Mesendoderm (in vitro differentiated cells): ENCODE data around the gene RCBTB2.

ENCODE experiments used
- DNase-seq: peaks from one replicate; pipeline ENCODE4 v3.0.0; 2013
- H2AK5ac ChIP-seq: 2 replicates; pipeline ENCODE4 v1.6.1; 2013; ENCODE audit warnings: low read length, inconsistent platforms
- H2BK120ac ChIP-seq: 2 replicates; pipeline ENCODE4 v1.6.1; 2013; ENCODE audit warnings: low read depth, mild to moderate bottlenecking, low read length, moderate library complexity, mixed read lengths
- H2BK15ac ChIP-seq: replicated peaks from 2 replicates; pipeline ENCODE4 v1.6.1; 2013; ENCODE audit warnings: low read depth, mild to moderate bottlenecking, moderate library complexity
- H2BK5ac ChIP-seq: 2 replicates; pipeline ENCODE4 v1.6.1; 2013; ENCODE audit warnings: low read length, inconsistent platforms
- H3K18ac ChIP-seq: 2 replicates; pipeline ENCODE4 v1.6.1; 2013; ENCODE audit warnings: mild to moderate bottlenecking, low read length, mixed read lengths
- H3K23ac ChIP-seq: one replicate; pipeline ENCODE4 v1.6.1; 2013; ENCODE audit warnings: low read length
- H3K27ac ChIP-seq: 2 replicates; pipeline ENCODE4 v1.5.1; 2013; ENCODE audit warnings: low read depth, mild to moderate bottlenecking, inconsistent platforms, low read length, moderate library complexity
- H3K27me3 ChIP-seq: 2 replicates; pipeline ENCODE4 v1.6.1; 2013; ENCODE audit warnings: low read length, control low read depth, mild to moderate bottlenecking, inconsistent platforms; ENCODE audit not compliant: insufficient read depth, poor library complexity
- H3K36me3 ChIP-seq: 2 replicates; pipeline ENCODE4 v1.6.1; 2013; ENCODE audit warnings: low read length, inconsistent platforms; ENCODE audit not compliant: control insufficient read depth, insufficient read depth
- H3K4ac ChIP-seq: one replicate; pipeline ENCODE4 v1.6.1; 2013; ENCODE audit warnings: low read depth, mild to moderate bottlenecking, low read length, moderate library complexity
- H3K4me1 ChIP-seq: 2 replicates; pipeline ENCODE4 v1.6.1; 2013; ENCODE audit warnings: low read depth, low read length, inconsistent platforms; ENCODE audit not compliant: control insufficient read depth
- H3K4me2 ChIP-seq: 2 replicates; pipeline ENCODE4 v1.6.1; 2013; ENCODE audit warnings: low read length
- H3K4me3 ChIP-seq: 2 replicates; pipeline ENCODE4 v1.5.1; 2013; ENCODE audit warnings: mild to moderate bottlenecking, low read length
- H3K56ac ChIP-seq: one replicate; pipeline ENCODE4 v1.6.1; 2013; ENCODE audit warnings: low read length
- H3K79me1 ChIP-seq: 2 replicates; pipeline ENCODE4 v1.6.1; 2013; ENCODE audit warnings: low read length, inconsistent platforms
- H3K79me2 ChIP-seq: 2 replicates; pipeline ENCODE4 v1.6.1; 2013; ENCODE audit warnings: mild to moderate bottlenecking, low read length; ENCODE audit not compliant: control insufficient read depth, insufficient read depth
- H3K9ac ChIP-seq: 2 replicates; pipeline ENCODE4 v1.6.1; 2013; ENCODE audit warnings: low read length, inconsistent platforms
- H4K5ac ChIP-seq: one replicate; pipeline ENCODE4 v1.6.1; 2013; ENCODE audit warnings: low read length
- H4K8ac ChIP-seq: one replicate; pipeline ENCODE4 v1.6.1; 2013; ENCODE audit warnings: low read depth, mild to moderate bottlenecking, control low read depth, low read length, moderate library complexity
- WGBS: extraction: QIAGEN DNeasy Blood & Tissue Kit; methylation state at CpG from one replicate; pipeline ENCODE4 v1.1.7; 2013; ENCODE audit warnings: low lambda C conversion rate, missing lambda C conversion rate; ENCODE audit not compliant: insufficient coverage; ENCODE audit errors: extremely low coverage; 5-methylcytosine and 5-hydroxymethylcytosine counted together

RCBTB2 gene

DNA sequence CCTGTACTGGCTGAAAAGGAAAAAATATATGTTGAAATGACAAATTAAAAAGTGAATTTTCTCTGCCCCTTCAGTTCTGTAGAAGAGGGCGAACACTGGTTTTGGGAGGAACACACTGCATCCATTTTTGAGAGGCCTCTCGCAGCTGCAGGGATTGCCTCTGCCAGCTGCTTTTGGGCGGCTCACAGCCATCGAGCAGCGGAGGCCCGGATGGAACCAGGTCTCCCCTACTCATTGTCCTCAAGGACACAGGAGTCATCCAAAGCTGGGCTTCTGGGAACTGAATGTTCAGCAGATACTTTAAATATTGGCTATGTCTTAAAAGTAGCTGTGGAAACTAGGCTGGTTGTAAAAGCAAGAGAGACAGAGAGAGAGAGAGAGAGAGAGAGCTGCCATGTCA, 17.1 kb downstream of the RCBTB2 start:
- no peak overlapping the region for H3K4me3 ChIP-seq
- H3K4ac ChIP-seq, result no peak overlapping the region
- H2BK15ac ChIP-seq, result no peak overlapping the region
- H3K4me2 ChIP-seq, result no peak overlapping the region
- no peaks in the 10 kb centered on the region for H3K27me3 ChIP-seq
- H2BK120ac ChIP-seq, result no peak overlapping the region
- no peaks in the 10 kb centered on the region for H3K4me1 ChIP-seq
- no peak overlapping the region for H3K9ac ChIP-seq
- H3K79me1 ChIP-seq, result no peaks in the 10 kb centered on the region
- H3K23ac ChIP-seq, result no peak overlapping the region
- H3K27ac ChIP-seq, result no peak overlapping the region
- H3K18ac ChIP-seq, result no peak overlapping the region
- no peak for DNase-seq
- H2BK5ac ChIP-seq, result no peak overlapping the region
- WGBS, result no CpG with 5 or more reads among the region's 6 CpGs
- H4K5ac ChIP-seq, result no peak overlapping the region
- H2AK5ac ChIP-seq, result no peak overlapping the region
- no peak overlapping the region for H3K56ac ChIP-seq
- H4K8ac ChIP-seq, result no peak overlapping the region
- no peaks in the 10 kb centered on the region for H3K36me3 ChIP-seq
- H3K79me2 ChIP-seq, result no peaks in the 10 kb centered on the region

DNA sequence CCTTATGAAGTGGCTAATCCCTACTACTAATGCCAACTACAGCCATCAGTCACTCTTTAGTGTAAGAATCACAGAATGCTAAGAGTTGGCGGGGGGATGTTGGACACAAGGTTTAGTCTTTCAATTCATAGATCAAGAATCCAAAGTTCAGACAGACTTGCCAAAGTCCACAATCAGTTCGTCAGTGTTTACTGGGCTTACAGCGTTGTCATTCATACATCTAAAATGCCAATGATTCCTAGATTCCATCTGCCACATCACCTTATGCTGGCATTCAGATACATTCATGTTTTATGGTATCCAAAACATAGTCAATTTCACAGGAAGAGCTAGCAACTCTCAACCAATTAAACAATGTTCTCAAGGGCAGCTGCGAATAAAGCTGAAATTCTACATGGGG, 18.1 kb downstream of the RCBTB2 start:
- Histone ChIP-seq H3K27me3 (no peaks in the 10 kb centered on the region), H2BK15ac (no peak overlapping the region), H4K5ac (no peak overlapping the region), H3K4me1 (peaks cover 2% of the 10 kb centered on the region), H3K18ac (no peak overlapping the region), H3K56ac (no peak overlapping the region), H3K27ac (no peak overlapping the region), H3K79me1 (no peaks in the 10 kb centered on the region), H2BK5ac (no peak overlapping the region), H3K4ac (no peak overlapping the region), H3K4me2 (no peak overlapping the region), H4K8ac (no peak overlapping the region), H3K9ac (no peak overlapping the region), H3K36me3 (no peaks in the 10 kb centered on the region), H2BK120ac (no peak overlapping the region), H2AK5ac (no peak overlapping the region), H3K79me2 (no peaks in the 10 kb centered on the region), H3K4me3 (no peak overlapping the region), H3K23ac (no peak overlapping the region)
- DNase-seq, result no peak
- WGBS, result no CpG with 5 or more reads among the region's 4 CpGs

DNA sequence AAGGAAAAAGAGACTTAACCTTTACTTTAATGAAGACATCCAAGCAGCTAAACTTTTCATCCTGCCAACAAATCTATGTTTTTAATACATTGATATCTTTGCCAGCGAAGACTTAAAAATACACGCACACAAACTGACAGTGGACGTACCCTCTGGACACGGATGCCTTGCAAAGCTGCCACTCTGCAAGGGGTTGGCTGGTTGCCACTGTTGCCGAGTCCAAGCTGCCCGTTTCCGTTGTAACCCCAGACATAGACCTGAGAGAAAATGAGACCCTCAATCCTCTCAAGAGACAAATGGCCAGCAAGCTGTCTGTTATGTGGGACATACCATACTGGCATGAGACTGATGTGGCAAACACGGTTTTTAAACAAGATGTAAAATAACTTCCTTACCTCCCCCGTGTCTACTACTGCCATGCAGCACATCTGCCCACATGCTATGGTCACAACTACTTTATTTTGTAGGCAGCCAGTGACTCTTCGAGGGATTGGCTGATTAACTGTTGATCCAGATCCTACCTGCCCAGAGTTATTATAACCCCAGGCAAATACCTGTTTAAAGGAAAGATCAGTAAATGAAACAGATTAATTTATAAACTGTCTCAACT, 21.2 kb downstream of the RCBTB2 start:
- Histone ChIP-seq H2BK15ac (no peak overlapping the region), H2BK5ac (no peak overlapping the region), H3K27me3 (no peaks in the 10 kb centered on the region), H2AK5ac (no peak overlapping the region), H3K4me1 (peaks cover 2% of the 10 kb centered on the region), H3K56ac (no peak overlapping the region), H3K79me1 (no peaks in the 10 kb centered on the region), H3K23ac (no peak overlapping the region), H3K36me3 (no peaks in the 10 kb centered on the region), H3K18ac (no peak overlapping the region), H3K4me3 (no peak overlapping the region), H4K8ac (no peak overlapping the region), H2BK120ac (no peak overlapping the region), H3K4ac (no peak overlapping the region), H3K79me2 (no peaks in the 10 kb centered on the region), H3K27ac (no peak overlapping the region), H3K4me2 (no peak overlapping the region), H4K5ac (no peak overlapping the region), H3K9ac (no peak overlapping the region)
- no peak for DNase-seq
- no CpG with 5 or more reads among the region's 10 CpGs for WGBS

DNA sequence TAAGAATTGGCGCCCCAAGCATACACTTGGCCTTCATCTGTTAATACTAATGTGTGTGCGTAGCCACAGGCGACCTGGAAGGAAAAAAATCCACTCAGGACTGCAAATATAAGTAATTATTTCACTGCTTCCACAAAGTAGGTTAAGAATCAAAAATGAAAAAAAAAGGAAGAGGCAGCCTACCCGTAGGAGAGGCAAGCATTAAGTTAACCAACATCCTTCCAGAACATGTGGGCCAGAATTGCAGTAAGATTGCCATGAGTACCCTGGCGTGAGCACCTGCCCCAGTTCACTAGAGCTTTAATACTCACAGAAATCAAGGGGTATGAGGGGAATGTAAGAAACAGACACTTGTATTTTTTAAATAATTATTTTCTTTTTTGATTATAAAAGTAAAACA, 22.2 kb downstream of the RCBTB2 start:
- Histone ChIP-seq H3K36me3 (no peaks in the 10 kb centered on the region), H3K79me2 (no peaks in the 10 kb centered on the region), H2BK15ac (no peak overlapping the region), H3K4me1 (peaks cover 6% of the 10 kb centered on the region), H3K4me3 (no peak overlapping the region), H3K9ac (no peak overlapping the region), H4K8ac (no peak overlapping the region), H3K23ac (no peak overlapping the region), H3K56ac (peak overlapping the region; percentile 39), H2BK5ac (no peak overlapping the region), H2AK5ac (no peak overlapping the region), H3K27ac (no peak overlapping the region), H4K5ac (no peak overlapping the region), H3K4ac (no peak overlapping the region), H2BK120ac (no peak overlapping the region), H3K27me3 (no peaks in the 10 kb centered on the region), H3K4me2 (no peak overlapping the region), H3K79me1 (no peaks in the 10 kb centered on the region), H3K18ac (no peak overlapping the region)
- WGBS, result no CpG with 5 or more reads among the region's 5 CpGs
- no peak for DNase-seq

DNA sequence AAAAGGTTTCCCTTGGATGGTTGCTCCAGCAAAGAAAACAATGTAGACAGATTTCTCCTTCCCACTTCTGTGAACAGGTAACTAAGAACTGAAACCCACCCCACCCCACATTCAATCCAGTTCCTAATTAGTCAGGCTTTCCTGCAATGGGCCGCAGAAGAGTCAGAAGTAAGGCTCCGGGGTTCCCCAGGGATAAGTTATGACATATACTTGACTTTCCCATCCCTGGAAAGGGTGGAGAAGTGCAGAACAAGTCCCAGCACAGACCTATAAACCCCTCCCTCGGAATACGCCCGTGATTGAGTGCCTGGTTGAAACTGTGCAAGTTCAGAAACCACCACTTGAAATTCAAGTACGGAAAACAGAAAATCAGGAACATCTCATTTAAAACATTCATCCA, 24.9 kb downstream of the RCBTB2 start:
- no peak overlapping the region for H4K5ac ChIP-seq
- H4K8ac ChIP-seq, result no peak overlapping the region
- no peak overlapping the region for H2AK5ac ChIP-seq
- no peak overlapping the region for H3K23ac ChIP-seq
- no peak overlapping the region for H3K27ac ChIP-seq
- no peaks in the 10 kb centered on the region for H3K79me1 ChIP-seq
- no peak overlapping the region for H2BK120ac ChIP-seq
- H3K79me2 ChIP-seq, result no peaks in the 10 kb centered on the region
- no peak overlapping the region for H2BK15ac ChIP-seq
- peaks cover 8% of the 10 kb centered on the region for H3K4me1 ChIP-seq
- peak overlapping the region; percentile 54 for H3K18ac ChIP-seq
- H3K9ac ChIP-seq, result no peak overlapping the region
- no CpG with 5 or more reads among the region's 6 CpGs for WGBS
- no peak for DNase-seq
- H3K4me2 ChIP-seq, result no peak overlapping the region
- H3K36me3 ChIP-seq, result no peaks in the 10 kb centered on the region
- no peaks in the 10 kb centered on the region for H3K27me3 ChIP-seq
- peak overlapping the region; percentile 46 for H3K4ac ChIP-seq
- H2BK5ac ChIP-seq, result no peak overlapping the region
- no peak overlapping the region for H3K4me3 ChIP-seq
- no peak overlapping the region for H3K56ac ChIP-seq

DNA sequence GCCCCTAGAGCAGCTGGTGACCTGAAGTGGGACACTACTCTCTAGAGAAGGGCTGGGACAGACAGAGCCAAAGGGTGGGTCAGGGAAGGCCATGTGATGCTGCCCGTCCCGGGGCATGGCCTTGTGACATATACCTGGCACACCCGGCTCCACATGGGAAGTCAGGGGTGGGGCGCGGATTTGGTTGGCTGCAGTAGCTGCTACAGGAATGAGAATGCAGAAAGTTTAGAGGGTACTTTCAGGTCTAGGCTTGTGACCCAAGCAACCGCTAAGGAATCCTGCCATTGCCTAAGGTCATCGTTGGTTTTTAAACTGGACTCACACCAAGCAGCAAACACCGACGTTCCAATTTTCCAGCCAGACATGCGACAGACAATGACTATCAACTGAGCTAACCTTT, 25.9 kb downstream of the RCBTB2 start:
- H3K23ac ChIP-seq, result no peak overlapping the region
- no peak overlapping the region for H2AK5ac ChIP-seq
- H3K4me1 ChIP-seq, result peaks cover 8% of the 10 kb centered on the region
- H2BK120ac ChIP-seq, result no peak overlapping the region
- no peaks in the 10 kb centered on the region for H3K79me1 ChIP-seq
- no peaks in the 10 kb centered on the region for H3K79me2 ChIP-seq
- H3K27me3 ChIP-seq, result no peaks in the 10 kb centered on the region
- H3K4ac ChIP-seq, result no peak overlapping the region
- WGBS, result no CpG with 5 or more reads among the region's 10 CpGs
- no peak overlapping the region for H3K27ac ChIP-seq
- no peak overlapping the region for H4K8ac ChIP-seq
- no peaks in the 10 kb centered on the region for H3K36me3 ChIP-seq
- no peak for DNase-seq
- no peak overlapping the region for H3K9ac ChIP-seq
- H2BK15ac ChIP-seq, result no peak overlapping the region
- no peak overlapping the region for H3K18ac ChIP-seq
- H3K4me2 ChIP-seq, result no peak overlapping the region
- H2BK5ac ChIP-seq, result no peak overlapping the region
- peak overlapping the region; percentile 19 for H3K56ac ChIP-seq
- no peak overlapping the region for H4K5ac ChIP-seq
- no peak overlapping the region for H3K4me3 ChIP-seq
